Suppressor macrophage treated with lipopolysaccharide for 1 hour (primary cell): ENCODE data around the gene MT3.
A peak's percentile ranks its signal among the peaks of the same experiment; 100 is the strongest.

Experiments used
- DNase-seq, 3 donors: peaks; one replicate each; pipeline ENCODE4 v3.0.0-alpha.2; 2020 to 2022

MT3 gene

DNA sequence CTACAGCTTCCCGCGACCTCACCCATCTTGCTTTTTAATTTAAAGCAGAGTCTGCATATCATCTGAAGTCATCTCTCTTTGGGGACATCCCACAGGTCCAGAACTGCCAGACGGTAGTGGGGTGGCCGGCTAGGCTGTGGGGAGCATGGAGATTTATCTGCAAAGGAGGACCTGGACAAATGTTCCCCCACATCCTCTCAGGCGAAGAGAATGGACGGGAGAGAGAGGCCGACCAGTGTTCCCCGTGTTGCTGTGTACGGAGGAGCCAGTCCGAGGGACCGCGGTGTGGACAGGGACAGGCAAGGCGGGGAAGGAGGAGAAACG lies 42.5 kb downstream of the MT3 start:
- no peak for DNase-seq

- peak in 1 of 3 donors; percentile 48 for DNase-seq
Observed at GRCh38 chr16:56632156-56632847, 43.0 kb downstream of the MT3 start, which contains the start of gene MT1M. MT1M (plus strand) TSS chr16:56632659; CDS start chr16:56632732, 73 bp downstream.

- DNase-seq = no peak
Observed at GRCh38 chr16:56632848-56633365, 43.6 kb downstream of the MT3 start.

DNA sequence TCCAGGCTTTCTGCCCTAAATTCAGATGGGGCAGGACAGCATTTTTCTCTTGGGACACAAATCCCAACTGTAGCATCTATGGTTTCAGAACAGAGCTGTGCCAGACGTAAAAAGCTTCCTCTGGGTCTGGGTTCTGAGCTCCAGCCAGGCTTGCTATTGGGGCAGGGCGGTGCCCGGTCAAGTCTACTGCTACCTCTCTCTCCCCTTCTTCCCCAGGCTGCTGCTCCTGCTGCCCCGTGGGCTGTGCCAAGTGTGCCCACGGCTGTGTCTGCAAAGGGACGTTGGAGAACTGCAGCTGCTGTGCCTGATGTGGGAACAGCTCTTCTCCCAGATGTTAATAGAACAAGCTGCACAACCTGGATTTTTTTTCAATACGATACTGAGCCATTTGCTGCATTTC lies 44.2 kb downstream of the MT3 start:
- DNase-seq = no peak

GRCh38 chr16:56634715-56635440 lies 45.5 kb downstream of the MT3 start:
- no peak for DNase-seq

GRCh38 chr16:56635441-56635967 lies 46.2 kb downstream of the MT3 start:
- no peak for DNase-seq

DNA sequence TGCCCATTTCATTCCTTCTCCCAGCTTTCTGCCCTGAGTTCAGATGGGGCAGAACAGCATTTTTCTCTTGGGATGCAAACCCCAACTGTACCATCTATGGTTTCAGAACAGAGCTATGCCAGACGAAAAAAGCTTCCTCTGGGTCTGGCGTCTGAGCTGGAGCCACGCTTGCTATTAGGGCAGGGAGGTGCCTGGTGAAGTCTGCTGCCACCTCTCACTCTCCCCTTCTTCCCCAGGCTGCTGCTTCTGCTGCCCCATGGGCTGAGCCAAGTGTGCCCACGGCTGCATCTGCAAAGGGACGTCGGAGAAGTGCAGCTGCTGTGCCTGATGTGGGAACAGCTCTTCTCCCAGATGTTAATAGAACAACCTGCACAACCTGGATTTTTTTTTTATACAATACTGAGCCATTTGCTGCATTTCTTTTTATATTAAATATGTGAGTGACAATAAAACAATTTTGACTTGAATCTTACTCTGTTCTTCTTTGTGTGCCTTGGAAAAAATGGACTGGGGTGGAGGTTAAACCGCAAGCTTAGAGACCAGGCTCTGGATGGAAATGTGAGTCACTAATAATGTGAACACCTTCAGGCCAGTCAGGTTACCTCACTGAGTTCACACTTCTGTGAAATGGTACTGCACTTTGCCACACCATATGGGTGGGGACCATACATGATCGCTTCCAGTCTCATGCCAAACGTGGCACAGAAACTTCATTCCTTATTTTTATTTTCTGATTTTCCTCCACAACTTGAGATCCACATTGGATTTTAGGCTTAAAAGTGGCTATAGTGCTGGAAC lies 47.5 kb downstream of the MT3 start:
- DNase-seq = no peak

GRCh38 chr16:56637814-56638750 lies 48.8 kb downstream of the MT3 start, which contains the start of gene MT1A:
MT1A (plus strand) TSS chr16:56638666; CDS start chr16:56638739, 73 bp downstream.
- DNase-seq = peak; percentile 58 to 77 (median 66)

DNA sequence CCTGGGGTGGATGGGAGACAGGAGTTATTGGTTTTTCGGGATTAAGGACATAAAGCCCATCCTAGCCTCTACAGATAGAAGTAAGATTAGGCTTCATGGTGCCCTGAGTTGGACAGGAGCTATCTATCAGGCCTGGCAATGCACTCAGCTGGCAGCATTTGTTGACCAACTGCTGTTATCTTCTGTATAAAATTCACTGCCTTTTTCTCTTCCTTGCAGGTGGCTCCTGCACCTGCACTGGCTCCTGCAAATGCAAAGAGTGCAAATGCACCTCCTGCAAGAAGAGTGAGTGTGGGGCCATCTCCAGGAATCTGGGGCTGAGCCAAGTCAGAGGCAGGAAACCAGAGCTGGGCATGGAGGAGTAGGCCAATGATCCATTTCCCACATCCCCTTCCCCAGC lies 49.7 kb downstream of the MT3 start:
- DNase-seq = no peak

DNA sequence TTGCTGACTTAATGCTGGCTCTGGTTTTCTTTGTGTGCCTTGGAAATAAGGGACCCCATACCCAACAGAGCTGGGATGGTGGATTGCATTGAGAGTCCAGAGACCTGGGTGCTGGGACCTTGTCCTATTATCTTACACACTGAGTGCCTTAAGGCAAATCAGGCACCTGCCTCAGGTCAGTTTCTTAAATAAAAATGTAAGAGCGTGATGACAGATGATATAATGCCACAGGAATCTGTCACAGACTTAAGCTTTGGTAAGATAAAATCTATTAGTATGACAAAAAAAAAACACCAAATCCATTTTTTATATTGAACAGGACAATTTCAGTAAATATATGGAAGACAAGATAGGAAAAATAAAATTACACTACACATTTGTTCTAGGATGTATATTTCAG lies 50.7 kb downstream of the MT3 start:
- DNase-seq = no peak
